GM21515 (cell line): ENCODE data around the gene NPTN.
"Not testable (repeated sequence)": the region's sequence is repeated elsewhere in the genome, so short reads cannot be mapped to it uniquely, and the experiment has no call there.

Experiments used
- ATAC-seq: cut with Tn5 transposase; IDR thresholded peaks from one replicate; pipeline ENCODE4 v1.9.1; 2021; ENCODE audit not compliant: unreplicated experiment

Gene NPTN

DNA sequence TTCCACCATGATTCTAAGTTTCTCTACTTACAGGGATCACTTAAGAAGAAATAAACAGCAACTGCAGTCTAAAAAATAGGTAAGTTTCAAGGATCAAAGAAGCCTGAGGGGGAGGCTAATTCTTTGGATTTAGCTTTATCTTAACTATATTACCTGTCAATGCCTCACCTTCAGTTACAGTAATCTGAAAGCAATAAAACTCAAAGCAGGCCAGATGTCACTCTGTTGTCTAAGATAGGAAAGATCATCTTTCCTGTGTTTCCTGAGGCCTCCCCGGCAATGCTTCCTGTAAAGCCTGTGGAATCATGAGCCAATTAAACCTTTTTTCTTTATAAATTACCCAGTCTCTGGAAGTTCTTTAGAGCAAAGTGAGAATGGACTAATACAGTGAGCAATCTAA is 60.2 kb downstream of the NPTN start:
- ATAC-seq, result no peak

DNA sequence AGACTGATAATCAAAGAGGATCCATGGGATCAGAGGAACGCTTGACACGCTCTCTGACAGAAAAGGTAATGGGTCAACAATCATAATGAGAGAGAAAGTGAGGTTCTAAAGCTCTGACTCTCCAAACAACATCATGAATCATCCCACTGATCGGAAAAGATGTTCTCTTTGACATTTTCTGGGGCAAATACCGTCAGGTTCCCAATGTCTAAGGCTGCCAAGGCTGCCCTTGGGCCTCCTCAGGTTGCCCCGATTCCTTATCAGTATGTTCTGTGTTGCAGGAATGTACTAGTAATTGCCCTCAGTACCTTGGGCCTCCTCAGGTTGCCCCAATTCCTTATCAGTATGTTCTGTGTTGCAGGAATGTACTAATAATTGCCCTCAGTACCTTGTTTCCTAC is 60.9 kb downstream of the NPTN start:
- no peak for ATAC-seq

DNA sequence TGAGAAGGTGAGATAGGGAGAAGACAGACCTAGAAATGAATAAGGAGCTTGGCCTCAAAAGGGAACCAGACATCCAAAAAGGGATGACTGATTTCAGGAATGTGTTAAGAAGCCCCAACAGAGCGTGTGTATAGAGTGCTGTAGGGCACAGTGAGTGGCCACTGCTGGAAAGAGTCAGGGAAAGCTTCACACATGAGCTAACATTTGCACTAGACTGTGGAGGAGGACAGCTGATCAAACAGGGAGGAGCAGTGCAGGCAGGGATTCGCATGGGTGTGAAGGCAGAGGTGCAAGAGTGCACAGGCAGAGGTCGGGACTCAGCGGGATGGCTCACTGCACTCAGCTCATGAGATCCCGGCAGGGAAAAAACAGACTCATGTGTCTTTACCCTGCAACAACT is 61.8 kb downstream of the NPTN start:
- no peak for ATAC-seq

DNA sequence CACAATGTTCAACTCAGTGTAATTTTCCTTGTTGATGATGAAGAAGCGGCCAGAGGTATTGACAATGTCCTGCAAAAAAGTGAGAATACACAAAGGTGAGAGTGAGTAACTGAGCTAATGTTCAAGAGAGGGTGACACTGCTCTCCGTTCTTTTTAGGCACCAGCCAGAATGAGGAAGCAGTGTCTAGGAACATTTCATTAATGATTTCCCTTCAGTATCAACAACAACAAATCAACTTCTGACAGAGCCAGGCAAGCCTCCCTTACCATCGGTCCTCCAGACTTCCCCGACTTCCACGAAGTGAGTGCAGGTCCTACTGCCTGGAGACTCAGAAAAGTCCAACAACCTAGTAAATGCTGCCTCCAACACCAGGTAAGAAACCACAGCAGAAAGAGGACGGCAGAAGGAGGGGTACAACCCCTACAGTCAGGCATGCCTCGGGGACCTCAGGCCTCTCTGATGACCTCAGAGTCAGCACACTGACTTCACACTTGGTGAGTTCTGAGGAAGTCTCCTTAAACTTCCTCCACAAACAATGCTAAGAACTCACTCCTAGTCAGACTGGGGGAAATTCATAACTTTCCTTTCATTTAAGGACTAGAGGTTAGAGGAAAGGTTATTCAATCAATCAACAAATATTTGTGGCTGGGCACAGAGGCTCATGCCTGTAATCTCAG is 62.7 kb downstream of the NPTN start:
- ATAC-seq, result no peak

DNA sequence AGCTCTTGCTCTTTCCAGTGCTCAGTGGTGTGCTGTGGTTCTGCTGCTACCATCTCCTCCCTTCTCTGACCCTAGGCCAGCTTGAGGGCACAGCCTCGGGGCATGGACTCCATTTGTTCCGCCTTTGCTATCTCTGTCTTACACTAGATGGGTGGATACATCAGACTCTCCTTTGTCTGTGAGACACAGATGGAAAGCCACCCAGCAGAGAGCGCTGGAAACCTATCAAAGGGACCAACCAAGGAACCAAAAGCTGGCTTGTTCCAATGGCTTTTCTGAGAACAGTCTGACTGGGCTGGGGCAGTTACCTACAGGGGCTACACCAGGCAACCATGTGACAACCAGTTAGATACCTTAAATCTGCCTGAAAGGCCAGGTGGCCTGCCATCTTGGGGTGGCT is 63.8 kb downstream of the NPTN start:
- no peak for ATAC-seq

DNA sequence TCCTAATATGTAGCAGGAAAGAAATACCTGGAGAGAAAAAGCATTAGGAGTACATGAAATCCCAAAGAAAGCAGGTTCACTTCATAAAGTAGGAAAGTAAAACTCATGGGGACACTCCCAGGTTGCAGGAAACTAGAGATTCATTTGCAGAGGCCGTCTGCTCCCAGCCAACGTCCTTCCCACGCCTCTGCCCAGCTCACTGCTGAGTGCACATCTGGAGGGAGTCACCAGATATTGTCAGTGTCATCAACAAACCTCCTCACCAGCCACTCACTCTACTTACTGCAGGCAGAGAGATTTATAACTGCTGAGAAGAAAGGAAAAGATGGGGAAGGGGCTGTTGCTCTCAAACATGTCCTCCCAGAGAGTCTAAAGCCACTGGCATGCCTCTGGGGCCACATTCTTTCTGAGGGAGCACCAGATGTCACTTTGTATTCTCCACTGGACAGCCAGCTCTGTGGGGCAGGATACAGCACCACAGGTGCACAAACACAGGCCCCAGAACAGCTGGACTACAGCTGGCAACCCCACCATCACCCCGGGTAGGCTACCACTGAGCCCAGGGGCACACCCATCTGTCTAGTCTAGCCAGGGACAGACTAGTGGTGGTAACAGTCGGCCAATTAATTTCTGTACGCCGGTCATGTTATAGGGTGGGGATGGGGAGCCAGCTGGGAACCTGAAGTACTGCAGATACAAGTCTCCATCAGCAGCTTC is 64.5 kb downstream of the NPTN start:
- no peak for ATAC-seq

DNA sequence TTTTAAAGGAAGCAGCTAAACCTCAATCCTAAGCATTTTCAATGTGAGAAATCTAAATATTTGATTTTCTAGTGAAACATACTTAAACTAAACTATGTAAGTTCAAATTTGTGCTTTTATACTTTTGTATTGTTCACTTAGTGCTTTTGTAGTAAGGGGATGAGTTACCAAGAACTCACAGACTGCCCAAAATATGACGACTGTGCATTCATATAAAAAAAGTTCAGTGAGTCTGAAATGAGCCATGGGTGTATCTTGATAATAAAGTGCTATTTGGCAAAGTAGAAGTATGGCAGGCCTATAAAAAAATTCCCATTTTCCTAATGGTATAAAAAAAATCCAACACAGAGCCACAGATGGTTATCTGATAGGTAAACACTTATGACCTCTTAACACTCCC is 66.2 kb downstream of the NPTN start:
- no peak for ATAC-seq

DNA sequence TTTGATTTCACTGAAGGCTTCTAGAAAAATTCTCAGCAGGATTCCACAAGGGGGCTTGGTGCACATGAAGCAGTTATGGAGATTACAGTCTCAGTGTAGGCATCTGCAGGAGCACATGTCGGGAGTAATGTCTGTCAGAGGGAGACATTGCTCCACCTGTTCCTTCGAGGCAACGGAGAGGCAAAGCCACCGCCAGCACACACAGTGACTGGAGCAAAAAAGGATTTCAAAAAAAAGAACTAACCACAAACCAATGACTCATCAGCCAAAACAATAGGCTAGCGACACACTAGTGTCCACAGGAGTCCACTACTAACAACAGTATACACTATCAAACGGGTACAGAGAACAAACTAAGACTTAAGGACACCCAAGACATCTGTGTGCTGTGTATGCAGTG is 68.9 kb downstream of the NPTN start:
- no peak for ATAC-seq

DNA sequence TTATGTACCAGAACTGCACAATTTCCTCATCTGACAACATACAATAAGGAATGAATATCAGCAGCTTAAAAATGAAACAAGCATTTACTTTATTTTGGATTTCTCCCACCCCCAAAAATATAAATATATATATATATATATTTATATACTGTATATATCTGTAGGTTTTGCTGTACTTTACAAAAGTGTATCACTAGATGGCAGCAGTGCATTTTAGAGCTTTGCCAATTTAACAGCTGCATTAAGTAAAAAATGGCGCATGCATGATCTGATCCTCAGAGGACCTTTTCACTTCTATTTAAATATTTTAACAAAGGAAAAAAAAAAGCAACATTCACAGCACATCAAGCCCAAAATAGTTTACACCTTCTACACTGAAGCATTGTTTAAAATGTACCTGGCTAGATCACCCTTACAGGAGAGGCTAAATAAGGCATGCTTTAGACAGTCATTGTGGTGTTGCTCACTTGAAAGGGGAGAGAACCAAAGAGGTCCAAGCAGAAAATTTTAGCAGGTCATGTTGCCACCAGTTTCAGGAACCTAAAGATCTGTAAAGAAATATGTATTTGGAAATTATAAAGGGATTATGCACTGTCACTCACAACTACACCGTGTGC is 72.6 kb downstream of the NPTN start:
- no peak for ATAC-seq

DNA sequence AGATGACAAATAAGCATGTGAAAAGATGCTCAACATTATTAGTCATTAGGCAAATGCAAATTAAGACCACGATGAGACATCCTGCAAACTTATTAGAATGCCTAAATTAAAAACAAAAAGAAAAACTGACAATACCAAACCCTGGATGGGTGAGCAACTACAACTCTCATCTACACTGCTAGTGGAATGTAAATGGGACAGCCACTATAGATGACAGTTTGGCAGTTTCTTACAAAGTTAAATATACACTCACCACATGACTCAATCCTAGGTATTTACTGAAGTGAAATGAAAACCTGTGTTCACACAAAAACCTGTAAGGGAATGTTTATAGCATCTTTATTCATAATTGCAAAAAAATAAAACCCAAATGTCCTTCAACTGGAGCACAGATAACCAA is 74.7 kb downstream of the NPTN start:
- no peak for ATAC-seq

DNA sequence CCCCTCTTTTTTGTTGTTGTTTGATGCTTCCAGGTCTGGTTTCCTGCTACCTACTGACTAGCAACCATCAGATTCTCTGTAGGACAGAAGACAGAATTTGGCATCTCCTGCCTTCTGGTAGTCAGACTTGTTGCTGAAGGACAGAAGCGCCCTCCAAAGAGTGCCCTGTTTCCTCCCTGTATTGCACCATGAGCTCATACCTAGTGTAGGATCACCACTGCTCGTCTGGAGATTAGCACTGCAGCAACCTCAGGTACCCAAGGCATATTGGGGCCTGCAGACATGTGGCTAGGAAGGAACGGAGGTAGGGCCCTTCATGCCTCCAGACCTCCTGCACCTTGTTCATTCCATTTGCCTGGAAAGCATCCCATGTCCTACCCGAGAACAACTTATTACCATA is 78.1 kb downstream of the NPTN start:
- no peak for ATAC-seq

DNA sequence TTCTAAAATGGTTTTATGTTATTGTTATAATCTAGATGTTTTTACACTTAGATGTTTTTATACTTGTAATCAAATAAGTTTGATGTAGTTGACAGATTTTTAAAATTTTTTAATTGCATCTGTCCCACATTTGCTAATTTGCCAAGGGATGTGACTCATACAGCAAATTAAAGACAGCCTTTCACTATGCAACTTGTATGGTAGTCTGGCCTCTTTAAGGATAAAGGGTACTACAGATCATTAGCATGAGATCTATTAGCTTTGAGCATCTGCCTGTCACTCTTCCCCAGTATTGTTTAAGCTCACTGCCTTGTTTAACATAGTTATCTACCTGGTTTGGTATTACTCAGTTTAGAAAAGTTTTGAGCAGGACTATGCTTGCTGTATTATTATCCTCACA is 83.0 kb downstream of the NPTN start:
- no peak for ATAC-seq

DNA sequence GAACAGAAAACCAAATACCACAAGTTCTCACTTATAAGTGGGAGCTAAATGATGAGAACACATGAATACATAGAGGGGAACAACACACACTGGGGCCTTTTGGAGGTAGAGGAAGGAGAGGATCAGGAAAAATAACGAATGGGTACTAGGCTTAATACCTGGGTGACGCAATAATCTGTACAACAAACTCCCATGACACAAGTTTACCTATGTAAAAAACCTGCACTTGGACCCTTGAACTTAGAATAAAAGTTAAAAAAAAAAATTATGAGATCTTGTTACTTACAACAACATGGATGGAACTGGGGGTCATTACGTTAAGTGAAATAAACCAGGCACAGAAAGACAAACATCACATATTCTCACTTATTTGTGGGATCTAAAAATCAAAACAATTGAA is 84.3 kb downstream of the NPTN start:
- ATAC-seq, result not testable (repeated sequence)

DNA sequence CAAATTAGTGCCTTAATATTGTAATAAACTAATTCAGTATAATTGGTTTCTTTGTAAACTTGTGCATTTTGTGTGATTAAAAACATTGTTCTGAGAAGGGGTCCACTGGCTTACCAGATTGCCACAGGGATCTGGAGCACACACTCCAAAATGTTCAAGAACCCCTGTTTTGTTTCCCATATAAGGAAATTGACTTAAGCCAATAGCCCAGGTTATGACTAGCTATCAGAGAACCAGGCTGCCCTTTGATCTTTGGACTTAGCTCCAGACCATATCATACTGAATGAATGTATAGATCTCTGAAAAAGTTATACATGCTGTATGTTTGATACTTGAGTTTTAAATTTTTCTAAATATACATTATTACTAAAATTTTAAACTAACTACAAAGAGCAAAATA is 91.7 kb downstream of the NPTN start:
- ATAC-seq, result no peak

DNA sequence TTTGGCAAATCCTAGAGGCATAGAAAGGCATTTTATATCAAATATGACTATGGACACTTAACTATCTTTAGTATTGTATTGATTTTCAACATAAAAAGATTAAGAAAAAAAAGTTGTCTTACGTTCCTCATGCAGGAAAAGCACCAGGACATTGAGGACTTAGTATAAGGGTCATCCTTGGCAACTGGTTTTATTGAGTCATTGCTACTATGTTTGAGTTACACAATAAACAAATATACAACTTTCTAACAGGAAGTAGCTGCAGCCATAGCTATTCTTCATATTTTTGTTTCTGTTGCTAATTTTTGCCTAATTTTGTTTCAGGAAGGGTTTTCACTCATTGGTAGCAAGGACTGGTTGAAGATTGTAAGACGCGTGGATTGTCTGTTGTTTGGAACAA is 93.0 kb downstream of the NPTN start:
- no peak for ATAC-seq

DNA sequence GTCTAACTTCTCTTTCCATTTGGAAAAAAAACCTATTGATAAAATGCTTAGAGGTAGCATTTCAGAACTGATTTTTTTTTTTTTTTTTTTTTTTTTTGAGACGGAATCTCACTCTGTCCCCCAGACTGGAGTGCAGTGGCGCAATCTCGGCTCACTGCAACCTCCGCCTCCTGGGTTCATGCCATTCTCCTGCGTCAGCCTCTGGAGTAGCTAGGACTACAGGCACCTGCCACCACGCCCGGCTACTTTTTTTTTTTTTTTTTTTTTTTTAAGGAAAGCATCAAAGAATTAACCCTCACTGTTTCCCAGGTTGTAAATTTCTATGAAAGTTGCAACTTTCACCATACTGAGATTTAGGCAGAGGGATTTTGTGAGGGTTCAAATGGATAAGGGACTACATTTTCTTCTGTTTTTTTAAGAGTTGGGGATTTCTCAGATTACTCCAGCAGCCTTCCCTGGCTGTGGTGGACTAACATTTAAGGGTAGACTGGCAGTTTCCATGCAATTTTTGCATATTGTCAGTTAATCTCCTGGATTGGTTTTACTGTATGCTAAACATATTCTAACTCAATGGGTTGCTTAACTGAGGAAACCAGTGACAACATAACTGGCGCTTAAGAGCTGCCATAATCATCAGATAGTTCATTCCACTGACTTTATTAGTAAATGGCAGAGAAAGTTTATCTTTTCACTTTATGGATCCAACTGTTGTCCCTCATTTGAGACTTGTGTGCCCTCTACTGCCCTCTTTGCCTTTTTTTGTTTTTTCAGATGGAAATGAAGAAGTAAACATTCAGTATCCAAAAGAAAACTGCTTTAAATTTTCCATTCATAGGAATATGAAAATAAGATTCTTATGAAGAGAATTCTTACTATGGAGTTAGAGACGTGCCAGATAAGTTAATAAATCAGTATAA is 93.7 kb downstream of the NPTN start:
- no peak for ATAC-seq

DNA sequence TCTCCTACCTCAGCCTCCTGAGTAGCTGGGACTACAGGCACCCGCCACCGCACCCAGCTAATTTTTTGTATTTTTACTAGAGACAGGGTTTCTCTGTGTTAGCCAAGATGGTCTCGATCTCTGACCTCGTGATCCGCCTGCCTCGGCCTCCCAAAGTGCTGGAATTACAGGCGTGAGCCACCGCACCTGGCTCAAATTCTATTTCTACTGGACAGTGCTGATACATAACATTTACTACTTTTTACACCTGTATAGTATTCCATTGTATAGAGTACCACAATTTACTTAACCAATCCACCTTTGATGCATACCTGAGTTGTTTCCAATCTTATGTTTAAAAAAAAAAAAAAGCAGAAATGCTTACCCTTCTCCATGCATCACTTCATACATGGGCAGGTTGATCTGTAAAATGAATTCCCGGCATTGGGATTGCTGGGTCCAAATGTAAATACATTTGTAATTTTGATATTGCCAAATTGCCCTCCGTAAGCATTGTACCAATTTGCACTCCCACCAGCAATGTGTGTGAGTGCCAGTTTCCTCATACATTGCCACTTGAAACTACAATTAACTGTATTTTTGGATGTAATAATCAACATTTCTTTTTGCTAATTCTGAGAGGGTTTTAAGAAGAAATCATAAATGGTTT is 94.5 kb downstream of the NPTN start:
- no peak for ATAC-seq

DNA sequence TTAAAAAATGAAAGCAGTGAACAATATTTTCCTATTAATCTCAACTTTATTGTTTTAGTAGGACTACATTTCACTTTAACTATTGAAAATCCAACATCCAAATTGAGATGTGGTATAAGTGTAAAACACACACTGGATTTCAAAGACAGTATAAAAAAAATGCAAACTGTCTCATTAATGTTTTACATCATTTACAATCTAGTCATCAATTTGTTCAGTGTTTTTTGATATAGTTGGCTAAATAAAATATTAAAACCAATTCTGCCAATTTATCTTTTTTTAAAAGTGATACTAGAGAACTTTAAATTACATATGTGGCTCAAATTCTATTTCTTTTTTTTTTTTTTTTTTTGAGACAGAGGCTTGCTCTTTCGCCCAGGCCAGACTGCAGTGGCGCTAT is 95.1 kb downstream of the NPTN start:
- ATAC-seq, result no peak

DNA sequence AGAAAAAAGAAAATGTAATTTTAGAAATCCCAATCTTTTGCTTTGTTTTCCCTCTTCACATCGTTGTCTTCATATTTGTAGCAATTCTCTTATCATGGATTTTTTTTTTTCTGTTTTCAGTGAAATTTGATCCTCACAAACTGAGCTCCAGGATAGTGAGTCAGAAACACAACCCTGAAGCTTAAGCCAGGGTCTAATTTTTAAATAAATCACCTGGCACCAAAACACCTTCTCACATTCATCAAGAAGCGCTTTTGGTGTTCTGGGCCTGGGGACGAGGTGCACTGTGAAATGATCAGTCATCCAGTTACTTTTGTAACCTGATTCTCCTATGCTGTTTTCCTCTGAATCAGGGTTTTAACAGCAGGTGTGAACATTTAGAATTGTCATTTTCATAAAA is 102.5 kb downstream of the NPTN start:
- no peak for ATAC-seq

DNA sequence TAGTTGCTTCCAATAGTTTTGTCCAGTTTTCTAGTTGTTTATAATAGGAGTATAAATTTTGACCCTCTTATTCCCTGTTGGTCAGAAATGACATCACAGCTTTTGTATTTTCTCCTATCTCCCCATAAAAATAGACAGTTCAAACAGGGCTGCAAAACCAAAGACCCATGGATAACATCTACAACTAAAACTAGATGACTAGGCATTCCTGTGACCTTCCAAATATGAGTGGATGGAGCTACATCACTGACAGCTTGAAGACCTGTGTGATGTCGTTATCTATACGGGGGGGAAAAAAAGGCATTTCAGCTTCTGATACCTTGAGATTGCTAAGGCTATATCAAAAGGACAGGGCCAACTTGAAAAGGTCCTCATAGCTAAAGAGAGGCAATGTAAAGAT is 105.6 kb downstream of the NPTN start:
- no peak for ATAC-seq

DNA sequence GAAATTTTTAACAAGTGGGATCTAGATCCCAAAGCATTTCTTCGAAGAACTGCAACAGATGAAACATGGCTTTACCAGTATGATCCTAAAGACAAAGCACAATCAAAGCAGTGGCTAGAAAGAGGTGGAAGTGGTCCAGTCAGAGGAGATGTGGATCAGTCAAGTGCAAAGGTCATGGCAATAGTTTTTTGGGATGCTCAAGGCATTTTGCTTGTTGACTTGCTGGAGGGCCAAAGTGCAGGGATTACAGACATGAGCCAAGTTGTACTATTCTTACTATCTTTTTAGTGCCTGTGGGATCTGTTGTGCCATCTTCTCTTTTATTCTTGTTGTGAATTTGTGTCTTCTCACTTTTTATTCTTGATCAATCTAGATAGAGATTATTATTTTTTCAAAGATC is 108.3 kb downstream of the NPTN start:
- no peak for ATAC-seq
